H1 (cell line): ENCODE data around the gene SLC9B2. TPM values are rescaled to one million over a fixed set of nuclear protein-coding genes. Genes with fewer than 3 reads are reported as not detected.

Experiments
- CTCF ChIA-PET: fragments of 300-600 bp; sonication (Branson Sonifier 250); formaldehyde crosslinking; loops from one replicate; lab custom pipeline; 2021; ENCODE audit not compliant: partially characterized antibody; lab: Charles Lee
- POLR2A ChIA-PET: fragments of 300-600 bp; sonication (Branson Sonifier 250); formaldehyde crosslinking; loops from one replicate; lab custom pipeline; 2021; ENCODE audit warnings: inconsistent platforms; ENCODE audit not compliant: partially characterized antibody; lab: Charles Lee
- DNase-seq, 2 experiments: peaks; one replicate each; pipeline versions ENCODE4 v3.0.0 to v3.0.0-alpha.2; 2010 to 2022; ENCODE audit warnings: low spot score in 2 of 2, low read depth in 1 of 2, mixed read lengths in 1 of 2
- FAIRE-seq: peaks from 2 replicates; lab custom pipeline; 2011; peaks lifted over from hg19 to GRCh38; lab: Jason Lieb, UNC
- H2AFZ ChIP-seq: 2 replicates; pipeline ENCODE4 v1.8.1; 2012; ENCODE audit warnings: low read length, inconsistent platforms
- H2AK5ac ChIP-seq: 2 replicates; pipeline ENCODE4 v1.6.1; 2013; ENCODE audit warnings: low read depth, low read length
- H2BK120ac ChIP-seq: replicated peaks from 2 replicates; pipeline ENCODE3; 2013; ENCODE audit warnings: low read depth, low read length, inconsistent platforms
- H2BK12ac ChIP-seq: 2 replicates; pipeline ENCODE4 v1.6.1; 2013; ENCODE audit warnings: low read depth, low read length
- H2BK15ac ChIP-seq: 2 replicates; pipeline ENCODE4 v1.6.1; 2013; ENCODE audit warnings: low read length
- H2BK20ac ChIP-seq: 2 replicates; pipeline ENCODE4 v1.6.1; 2013; ENCODE audit warnings: low read length
- H2BK5ac ChIP-seq: 2 replicates; pipeline ENCODE4 v1.6.1; 2013; ENCODE audit warnings: low read depth, low read length
- H3K14ac ChIP-seq: 2 replicates; pipeline ENCODE4 v1.6.1; 2013; ENCODE audit warnings: inconsistent platforms; ENCODE audit not compliant: insufficient read length
- H3K18ac ChIP-seq: 2 replicates; pipeline ENCODE4 v1.6.1; 2013; ENCODE audit warnings: low read length; ENCODE audit errors: extremely low read depth
- H3K23ac ChIP-seq: 2 replicates; pipeline ENCODE4 v1.6.1; 2013; ENCODE audit warnings: inconsistent platforms; ENCODE audit not compliant: insufficient read length
- H3K23me2 ChIP-seq: 2 replicates; pipeline ENCODE4 v1.6.1; 2013; ENCODE audit warnings: low read depth, low read length
- H3K27ac ChIP-seq: 2 replicates; pipeline ENCODE4 v1.6.1; 2011; ENCODE audit warnings: low read depth, low read length, inconsistent platforms
- H3K27me3 ChIP-seq, 4 experiments: replicated peaks in 1 of 4; 1 replicate in 1 of 4; 2 replicates in 3 of 4; pipeline versions ENCODE4 v1.6.1 to v1.8.1; 2011 to 2013; ENCODE audit warnings: low read length in 3 of 4, mild to moderate bottlenecking in 3 of 4, inconsistent platforms in 2 of 4, mixed read lengths in 2 of 4, moderate library complexity in 1 of 4; ENCODE audit not compliant: control insufficient read depth in 3 of 4, insufficient read depth in 3 of 4; ENCODE audit errors: extremely low read depth in 1 of 4
- H3K36me3 ChIP-seq, 4 experiments: 2 replicates each; pipeline versions ENCODE4 v1.6.1 to v1.8.1; 2011 to 2013; ENCODE audit warnings: mild to moderate bottlenecking in 4 of 4, low read length in 3 of 4, moderate library complexity in 2 of 4, control low read depth in 1 of 4, inconsistent platforms in 1 of 4; ENCODE audit not compliant: insufficient read depth in 4 of 4, control insufficient read depth in 2 of 4
- H3K4ac ChIP-seq: replicated peaks from 2 replicates; pipeline ENCODE3; 2013; ENCODE audit warnings: low read length, low read depth, mixed read lengths, inconsistent platforms; ENCODE audit not compliant: insufficient read length
- H3K4me1 ChIP-seq, 4 experiments: replicated peaks in 1 of 4; 1 replicate in 1 of 4; 2 replicates in 3 of 4; pipeline versions ENCODE4 v1.6.1 to v1.8.1; 2011 to 2013; ENCODE audit warnings: low read length in 3 of 4, inconsistent platforms in 2 of 4, mixed read lengths in 1 of 4; ENCODE audit not compliant: insufficient read depth in 4 of 4, control insufficient read depth in 3 of 4
- H3K4me2 ChIP-seq, 2 experiments: 2 replicates each; pipeline versions ENCODE4 v1.6.1 to v1.8.1; 2011 to 2013; ENCODE audit warnings: low read depth in 2 of 2, low read length in 2 of 2, control low read depth in 1 of 2, inconsistent platforms in 1 of 2, mild to moderate bottlenecking in 1 of 2; ENCODE audit not compliant: insufficient read depth in 1 of 2
- H3K4me3 ChIP-seq, 4 experiments: fragments of 200-600, 300-600 bp in 1 of 4; sonication (generic), shearing (Covaris generic), sonication (Bioruptor Twin) in 1 of 4; 2 replicates each; pipeline versions ENCODE4 v1.5.1 to v1.8.1; 2011 to 2016; ENCODE audit warnings: low read length in 4 of 4, low read depth in 3 of 4, control low read depth in 2 of 4, inconsistent platforms in 2 of 4, mild to moderate bottlenecking in 2 of 4, mixed read lengths in 1 of 4, moderate library complexity in 1 of 4; ENCODE audit not compliant: insufficient read depth in 2 of 4; ENCODE audit errors: extremely low read depth in 1 of 4
- H3K56ac ChIP-seq: replicated peaks from 2 replicates; pipeline ENCODE3; 2013; ENCODE audit warnings: low read depth, mild to moderate bottlenecking, mixed read lengths, low read length, inconsistent platforms; ENCODE audit not compliant: insufficient read length
- H3K79me1 ChIP-seq: 2 replicates; pipeline ENCODE4 v1.6.1; 2013; ENCODE audit warnings: low read depth, low read length, control low read depth
- H3K79me2 ChIP-seq, 2 experiments: 2 replicates each; pipeline versions ENCODE4 v1.6.1 to v1.8.1; 2012 to 2013; ENCODE audit warnings: low read length in 2 of 2, mild to moderate bottlenecking in 2 of 2, inconsistent platforms in 1 of 2; ENCODE audit not compliant: insufficient read depth in 2 of 2, control insufficient read depth in 1 of 2
- H3K9ac ChIP-seq, 4 experiments: replicated peaks in 1 of 4; 1 replicate in 1 of 4; 2 replicates in 3 of 4; pipeline versions ENCODE4 v1.6.1 to v1.8.1; 2011 to 2013; ENCODE audit warnings: low read depth in 3 of 4, low read length in 3 of 4, control low read depth in 2 of 4, mild to moderate bottlenecking in 2 of 4, moderate library complexity in 2 of 4, inconsistent platforms in 1 of 4; ENCODE audit errors: extremely low read depth in 1 of 4
- H3K9me3 ChIP-seq, 2 experiments: 2 replicates each; pipeline versions ENCODE4 v1.6.1 to v1.8.1; 2012 to 2013; ENCODE audit warnings: mild to moderate bottlenecking in 2 of 2, moderate library complexity in 2 of 2, control low read depth in 1 of 2, inconsistent platforms in 1 of 2, low read depth in 1 of 2, low read length in 1 of 2, mixed read lengths in 1 of 2; ENCODE audit not compliant: insufficient read depth in 2 of 2
- H4K20me1 ChIP-seq, 2 experiments: replicated peaks in 1 of 2; 2 replicates each; pipeline versions ENCODE3 to v1.8.1; 2011 to 2013; ENCODE audit warnings: inconsistent platforms in 2 of 2, low read length in 2 of 2, mild to moderate bottlenecking in 1 of 2; ENCODE audit not compliant: insufficient read depth in 2 of 2, control insufficient read depth in 1 of 2
- H4K5ac ChIP-seq: 2 replicates; pipeline ENCODE4 v1.6.1; 2013; ENCODE audit warnings: low read length, low read depth, mixed read lengths, inconsistent platforms; ENCODE audit not compliant: insufficient read length
- H4K8ac ChIP-seq: 2 replicates; pipeline ENCODE4 v1.8.0; 2013; ENCODE audit warnings: mild to moderate bottlenecking, moderate library complexity, low read length, inconsistent platforms; ENCODE audit not compliant: insufficient read depth; ENCODE audit errors: extremely low read depth
- H4K91ac ChIP-seq: replicated peaks from 2 replicates; pipeline ENCODE3; 2013; ENCODE audit warnings: low read length, mixed read lengths, inconsistent platforms; ENCODE audit not compliant: insufficient read length
- BRCA1 ChIP-seq: IDR thresholded peaks from 2 replicates; pipeline ENCODE4 v1.6.1; 2012; ENCODE audit warnings: low read depth, low read length, improper control_type of control experiment
- CHD2 ChIP-seq: IDR thresholded peaks from 2 replicates; pipeline ENCODE4 v1.6.1; 2012; ENCODE audit warnings: low read length, improper control_type of control experiment
- WGBS, 2 experiments: shearing (Covaris generic) in 1 of 2; methylation state at CpG; one replicate each; pipeline versions ENCODE4 v1.1.6 to v1.1.7; 2013 to 2015; ENCODE audit warnings: low lambda C conversion rate in 2 of 2, mixed read lengths in 2 of 2, inconsistent platforms in 1 of 2, low coverage in 1 of 2, missing lambda C conversion rate in 1 of 2; ENCODE audit not compliant: insufficient replicate concordance in 2 of 2, insufficient coverage in 1 of 2, insufficient read length in 1 of 2; ENCODE audit errors: extremely low coverage in 1 of 2, missing lambda C conversion rate in 1 of 2; 5-methylcytosine and 5-hydroxymethylcytosine counted together
- polyA plus RNA-seq, 7 experiments: library from polyadenylated mRNA; depleted of rRNA in 3 of 7; stranded (reverse) in 5 of 7; unstranded in 2 of 7; fragments of >200 nt in 5 of 7; fragments of 200-250 nt in 2 of 7; gene quantifications; 1 replicate in 5 of 7; 2 replicates in 1 of 7; 4 replicates in 1 of 7; pipeline versions ENCODE4 v1.2.1 to v1.2.3, GENCODE V29; 2011 to 2013; ENCODE audit warnings: missing spikeins in 2 of 7, mixed read lengths in 2 of 7
- total RNA-seq: library from RNA; stranded (reverse); fragmentation: NEBNext Ultra II Directional; extraction: Animal tissue kit (Norgen Biotek cat#: 25700); gene quantifications from 2 replicates; pipeline ENCODE4 v1.2.1, GENCODE V29; 2021

The SLC9B2 gene
- total and polyA plus RNA-seq, 2 of the 8 experiments (the other 6 are each of a cell fraction or from before 2014, with no cell fraction given) = 3.2 to 5.2 TPM

DNA sequence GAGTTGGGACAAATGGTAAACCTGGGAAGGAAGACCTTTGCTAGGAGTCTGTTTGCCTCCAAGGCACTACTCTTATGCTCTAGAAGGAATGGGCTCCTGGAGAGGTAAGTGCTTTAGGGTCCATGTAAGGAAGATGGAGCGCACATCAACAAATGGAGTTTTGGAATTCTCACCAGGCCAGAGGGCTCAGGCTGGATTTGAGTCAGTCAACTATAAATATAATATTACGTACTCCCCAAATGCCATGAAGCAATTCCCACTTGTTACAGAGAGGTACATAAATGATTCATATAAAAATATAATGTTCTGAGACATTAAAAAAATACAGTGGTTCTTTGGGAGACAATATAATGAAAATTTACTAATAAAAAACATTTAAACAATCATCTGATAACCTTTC, 55.4 kb downstream of the SLC9B2 start:
- WGBS, 2 experiments = 86% methylated on average over 2 of the region's 2 CpGs; no CpG with 5 or more reads in 1 of the 2 experiments
- FAIRE-seq (no peak), DNase-seq (no peak)
- Histone ChIP-seq H3K56ac (no peak overlapping the region), H2BK120ac (no peak overlapping the region), H2BK20ac (no peak overlapping the region), H4K91ac (no peak overlapping the region), H2AFZ (no peak overlapping the region), H2AK5ac (no peak overlapping the region), H3K23ac (no peak overlapping the region), H3K23me2 (no peaks in the 10 kb centered on the region; the same call in 1 of the 2 replicates), H4K5ac (no peak overlapping the region), H3K4me3 (no peak overlapping the region), H3K9me3 (peaks cover 2 to 4% of the 10 kb centered on the region in 2 experiments; a peak in 1 of 4 replicates), H3K79me1 (no peaks in the 10 kb centered on the region), H3K4ac (no peak overlapping the region), H4K20me1 (no peaks in the 10 kb centered on the region), H3K18ac (no peak overlapping the region), H3K9ac (no peak overlapping the region), H3K14ac (no peak overlapping the region), H2BK15ac (no peak overlapping the region), H2BK12ac (no peak overlapping the region), H3K27me3 (no peaks in the 10 kb centered on the region), H2BK5ac (no peak overlapping the region), H3K4me1 (peaks cover 0 to 4% (median 0%) of the 10 kb centered on the region in 4 experiments; a peak in 1 of 7 replicates), H3K4me2 (no peak overlapping the region), H4K8ac (no peak overlapping the region), H3K36me3 (no peaks in the 10 kb centered on the region), H3K27ac (no peak overlapping the region), H3K79me2 (no peaks in the 10 kb centered on the region)
- CTCF ChIA-PET = no interaction called here
- POLR2A ChIA-PET = no interaction called here
- TF ChIP-seq BRCA1 (no peak), CHD2 (no peak)
